ENCODE data around the gene MED8. TPM values are rescaled to one million over a fixed set of nuclear protein-coding genes. Genes with fewer than 3 reads are reported as not detected.

Gene MED8
- total RNA-seq, 1 experiment from 2014 or later, result 36.0 TPM

DNA sequence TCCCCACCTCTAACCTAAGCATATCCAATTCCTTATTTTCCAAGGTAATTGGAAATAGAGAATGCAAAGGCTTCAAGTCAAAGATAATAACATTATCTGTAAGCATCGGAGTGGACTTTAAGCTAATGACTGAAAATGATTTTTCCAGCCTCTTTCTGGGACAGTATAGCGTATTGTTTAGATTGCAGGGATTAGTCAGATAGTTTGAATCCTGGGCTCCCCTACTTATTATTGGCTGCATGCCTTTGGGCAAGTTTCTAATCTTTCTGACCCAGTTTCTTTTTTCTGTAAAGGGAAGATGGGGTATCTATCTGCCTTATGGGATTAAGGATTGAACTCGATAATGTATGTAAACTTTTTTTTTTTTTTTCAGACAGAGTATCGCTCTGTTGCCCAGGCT, 32.3 kb downstream of the MED8 start:
- DNase-seq (ENCODE audit: low read depth, low spot score) (no peak), ATAC-seq (no peak)
- peaks cover 35% of the 10 kb centered on the region for H3K79me2 ChIP-seq (ENCODE audit: insufficient read depth, low read length)
- no peaks in the 10 kb centered on the region for H3K9me3 ChIP-seq (ENCODE audit: control insufficient read depth in 1 of 2, insufficient read depth in 1 of 2, low read depth in 1 of 2, low read length in 2 of 2)
- TF ChIP-seq ATF3 (IDR thresholded peaks at IDR 0.05) (no peak), JUND (IDR thresholded peaks at IDR 0.05) (no peak), REST (IDR thresholded peaks at IDR 0.05; ENCODE audit: low read depth) (no peak), ZBTB33 (IDR thresholded peaks at IDR 0.05; ENCODE audit: extremely low read depth, insufficient replicate concordance, low read length) (no peak), EZH2phosphoT487 (IDR thresholded peaks at IDR 0.05; ENCODE audit: borderline replicate concordance) (no peak), TCF7L2 (IDR thresholded peaks at IDR 0.05; ENCODE audit: borderline replicate concordance, extremely low read depth, insufficient read depth, insufficient read length) (no peak), CBX3 (IDR thresholded peaks at IDR 0.05; ENCODE audit: low read depth) (no peak), SRF (IDR thresholded peaks at IDR 0.05; ENCODE audit: low read depth) (no peak), POLR2AphosphoS5 (IDR thresholded peaks at IDR 0.05; ENCODE audit: low read depth, low read length) (no peak), MAX (IDR thresholded peaks at IDR 0.05) (no peak), ZNF274 (IDR thresholded peaks at IDR 0.05; ENCODE audit: low read depth, low read length) (no peak), FOSL1 (IDR thresholded peaks at IDR 0.05; ENCODE audit: low read depth) (no peak), YY1 (IDR thresholded peaks at IDR 0.05; ENCODE audit: extremely low read depth, insufficient replicate concordance, low read depth, low read length) (no peak), ELF1 (IDR thresholded peaks at IDR 0.05; ENCODE audit: borderline replicate concordance, low read depth) (no peak), SP1 (IDR thresholded peaks at IDR 0.05; ENCODE audit: low read depth) (no peak), POLR2A (IDR thresholded peaks at IDR 0.05; ENCODE audit: borderline replicate concordance, extremely low read depth, insufficient read depth, insufficient read length) (no peak), CEBPB (IDR thresholded peaks at IDR 0.05; ENCODE audit: low read depth) (no peak), EZH2 (IDR thresholded peaks at IDR 0.05) (no peak)
- TF ChIP-seq, protein P1, sequence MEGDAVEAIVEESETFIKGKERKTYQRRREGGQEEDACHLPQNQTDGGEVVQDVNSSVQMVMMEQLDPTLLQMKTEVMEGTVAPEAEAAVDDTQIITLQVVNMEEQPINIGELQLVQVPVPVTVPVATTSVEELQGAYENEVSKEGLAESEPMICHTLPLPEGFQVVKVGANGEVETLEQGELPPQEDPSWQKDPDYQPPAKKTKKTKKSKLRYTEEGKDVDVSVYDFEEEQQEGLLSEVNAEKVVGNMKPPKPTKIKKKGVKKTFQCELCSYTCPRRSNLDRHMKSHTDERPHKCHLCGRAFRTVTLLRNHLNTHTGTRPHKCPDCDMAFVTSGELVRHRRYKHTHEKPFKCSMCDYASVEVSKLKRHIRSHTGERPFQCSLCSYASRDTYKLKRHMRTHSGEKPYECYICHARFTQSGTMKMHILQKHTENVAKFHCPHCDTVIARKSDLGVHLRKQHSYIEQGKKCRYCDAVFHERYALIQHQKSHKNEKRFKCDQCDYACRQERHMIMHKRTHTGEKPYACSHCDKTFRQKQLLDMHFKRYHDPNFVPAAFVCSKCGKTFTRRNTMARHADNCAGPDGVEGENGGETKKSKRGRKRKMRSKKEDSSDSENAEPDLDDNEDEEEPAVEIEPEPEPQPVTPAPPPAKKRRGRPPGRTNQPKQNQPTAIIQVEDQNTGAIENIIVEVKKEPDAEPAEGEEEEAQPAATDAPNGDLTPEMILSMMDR (IDR thresholded peaks at IDR 0.05 in 2 of 3, conservative IDR thresholded peaks at IDR 0.05 in 1 of 3; ENCODE audit: borderline replicate concordance in 1 of 3, insufficient read depth in 1 of 3, low read depth in 2 of 3, low read length in 2 of 3), result no peak
- no peaks in the 10 kb centered on the region for H3K9me2 ChIP-seq (ENCODE audit: insufficient read depth)
- peak overlapping the region; percentile 78 for H3K4me2 ChIP-seq (ENCODE audit: low read length)
- no peak overlapping the region for H3K9ac ChIP-seq (ENCODE audit: low read length)
- no peaks in the 10 kb centered on the region for H3K27me3 ChIP-seq (ENCODE audit: insufficient read depth, low read length)
- H3K36me3 ChIP-seq (ENCODE audit: control insufficient read depth in 1 of 2, insufficient read depth in 2 of 2, low read length in 2 of 2), result peaks cover 13 to 29% of the 10 kb centered on the region in 2 experiments
- H3K4me1 ChIP-seq (ENCODE audit: control insufficient read depth in 1 of 2, insufficient read depth in 2 of 2, low read length in 2 of 2), result peaks cover 13 to 37% of the 10 kb centered on the region in 2 experiments
- POLR2A ChIA-PET, result interaction anchor here (1.7 to 2.1 kb wide), 2 partner anchors 10 to 130 kb away, joined by 4 to 26 read pairs; partner anchors contain the start of gene ELOVL1
- peak overlapping the region; percentile 80; the same call in 1 of the 2 replicates for H3K27ac ChIP-seq (ENCODE audit: low read depth, low read length)
- peaks cover 3% of the 10 kb centered on the region; the same call in 1 of the 2 replicates for H4K20me1 ChIP-seq (ENCODE audit: insufficient read depth)
- CTCF ChIA-PET, result interaction anchor here (2.6 kb wide), 1 partner anchor 130 kb away, joined by 12 read pairs; no protein-coding TSS in a partner anchor
- intact Hi-C loops (cut with micrococcal nuclease), result no loop called here
- no peak overlapping the region for H2AFZ ChIP-seq (ENCODE audit: low read depth, low read length, poor library complexity, severe bottlenecking)
- no TSS peak for BruUV-seq (replicated peaks)
- RAD21 ChIA-PET (ENCODE audit: low non-redundant PET in 1 of 2, low total read pairs in 2 of 2, uncharacterized antibody in 2 of 2, unreplicated experiment in 2 of 2), result no interaction called here
- 0 out of 4 replicates have a peak overlapping the region, but pooled peaks of 1 of the 2 experiments have one; percentile 76 for H3K4me3 ChIP-seq (replicated peaks in 1 of 2; ENCODE audit: low read depth in 1 of 2, low read length in 2 of 2)

Measured in HCT116 (cell line).